Caco-2 (cell line): Measurements from ENCODE around the gene CHRNA7. TPM values are rescaled to one million over a fixed set of nuclear protein-coding genes. Genes with fewer than 3 reads are reported as not detected.

ENCODE experiments used
- BruUV-seq: library from RNA; stranded (reverse); fragments of 400-500 nt; replicated peaks from 2 replicates; lab custom pipeline; 2021; lab: Mats Ljungman, UMichigan
- CTCF ChIA-PET: fragments of 300-600 bp; sonication (Branson Sonifier 250); formaldehyde crosslinking; loops from one replicate; lab custom pipeline; 2022; ENCODE audit warnings: antibody characterized with exemption; lab: Charles Lee
- POLR2A ChIA-PET: fragments of 300-600 bp; sonication (Branson Sonifier 250); formaldehyde crosslinking; loops from one replicate; lab custom pipeline; 2022; ENCODE audit warnings: antibody characterized with exemption; lab: Charles Lee
- DNase-seq, 2 experiments: peaks; one replicate each; pipeline versions ENCODE4 v3.0.0 to v3.0.0-alpha.2; 2020 to 2022
- H3K27me3 ChIP-seq: replicated peaks from 2 replicates; pipeline ENCODE4 v1.6.0; 2011; ENCODE audit warnings: low read length; ENCODE audit not compliant: control insufficient read depth, insufficient read depth
- H3K36me3 ChIP-seq: 2 replicates; pipeline ENCODE4 v1.5.1; 2011; ENCODE audit warnings: low read length; ENCODE audit not compliant: control insufficient read depth, insufficient read depth
- H3K4me1 ChIP-seq: fragments of 250-450 bp; sonication (Bioruptor Pico); 2 replicates; pipeline ENCODE4 v1.5.1; 2020; ENCODE audit warnings: mild to moderate bottlenecking
- H3K4me3 ChIP-seq: 2 replicates; pipeline ENCODE4 v1.5.1; 2011; ENCODE audit warnings: low read depth, mild to moderate bottlenecking, control low read depth, low read length
- H3K9me3 ChIP-seq: fragments of 250-450 bp; sonication (Bioruptor Pico); 2 replicates; pipeline ENCODE4 v1.5.1; 2020; ENCODE audit warnings: mild to moderate bottlenecking, moderate library complexity
- H3K27ac Mint-ChIP-seq: one replicate; pipeline ENCODE4 v1.8.0; 2022; ENCODE audit warnings: mixed read lengths; ENCODE audit not compliant: unreplicated experiment
- H3K27me3 Mint-ChIP-seq: one replicate; pipeline ENCODE4 v1.8.0; 2022; ENCODE audit warnings: mixed read lengths; ENCODE audit not compliant: insufficient read depth, unreplicated experiment
- H3K36me3 Mint-ChIP-seq: one replicate; pipeline ENCODE4 v1.8.0; 2022; ENCODE audit warnings: mild to moderate bottlenecking, mixed read lengths; ENCODE audit not compliant: insufficient read depth, unreplicated experiment
- H3K4me1 Mint-ChIP-seq: one replicate; pipeline ENCODE4 v1.8.0; 2022; ENCODE audit warnings: low read depth, mixed read lengths; ENCODE audit not compliant: unreplicated experiment
- H3K4me3 Mint-ChIP-seq: one replicate; pipeline ENCODE4 v1.8.0; 2022; ENCODE audit warnings: mild to moderate bottlenecking, moderate library complexity, mixed read lengths; ENCODE audit not compliant: unreplicated experiment
- H3K9me3 Mint-ChIP-seq: one replicate; pipeline ENCODE4 v1.8.0; 2022; ENCODE audit warnings: mixed read lengths; ENCODE audit not compliant: unreplicated experiment
- intact Hi-C: fragments of 100-400 bp; cut with micrococcal nuclease; formaldehyde crosslinking; loops from one replicate; pipeline ENCODE4 v1.10.0; 2022; ENCODE audit not compliant: unreplicated experiment
- total RNA-seq: library from RNA; stranded (reverse); gene quantifications from 2 replicates; pipeline ENCODE4 v1.2.3, GENCODE V29; 2022
- TF ChIP-seq, protein P1 (sequence below), 2 experiments: fragments of 200-600 bp in 1 of 2; IDR thresholded peaks; 1 replicate in 1 of 2; 2 replicates in 1 of 2; pipeline versions ENCODE4 v1.5.1 to v1.8.0; 2011 to 2022; ENCODE audit warnings: antibody characterized with exemption in 1 of 2, control low read depth in 1 of 2, inconsistent platforms in 1 of 2, low read depth in 1 of 2, low read length in 1 of 2, mild to moderate bottlenecking in 1 of 2, moderate library complexity in 1 of 2; ENCODE audit not compliant: insufficient read depth in 1 of 2, severe bottlenecking in 1 of 2, unreplicated experiment in 1 of 2

The CHRNA7 gene
- total RNA-seq, 1 experiment from 2014 or later, result 0.11 TPM

DNA sequence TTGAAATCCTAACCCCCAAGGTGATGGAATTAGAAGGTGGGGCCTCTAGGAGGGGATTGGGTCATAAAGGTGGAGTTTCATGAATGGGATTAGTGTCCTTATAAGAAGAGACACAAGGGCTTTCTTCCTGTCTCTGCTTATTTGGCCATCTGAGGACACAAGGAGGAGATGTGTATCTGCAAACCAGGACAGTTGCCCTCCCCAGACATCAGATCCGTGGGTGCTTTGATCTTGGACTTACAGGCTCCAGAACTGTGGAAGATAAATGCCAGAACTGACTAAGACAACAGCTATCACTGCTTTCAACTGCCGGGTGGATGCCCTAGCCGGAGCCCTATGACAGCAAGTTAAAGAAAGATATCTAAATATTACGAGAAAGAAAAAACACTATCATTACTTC, 94.4 kb downstream of the CHRNA7 start:
- Mint-ChIP-seq H3K27me3 (peaks cover 13% of the 10 kb centered on the region), H3K27ac (no peak overlapping the region), H3K4me3 (no peak overlapping the region), H3K9me3 (no peaks in the 10 kb centered on the region), H3K36me3 (no peaks in the 10 kb centered on the region), H3K4me1 (no peaks in the 10 kb centered on the region)
- intact Hi-C loops, result no loop called here
- BruUV-seq, result no TSS peak
- Histone ChIP-seq H3K9me3 (no peaks in the 10 kb centered on the region), H3K4me3 (no peak overlapping the region), H3K4me1 (no peaks in the 10 kb centered on the region), H3K27me3 (no peaks in the 10 kb centered on the region), H3K36me3 (no peaks in the 10 kb centered on the region)
- DNase-seq, result no peak
- TF ChIP-seq, protein P1, sequence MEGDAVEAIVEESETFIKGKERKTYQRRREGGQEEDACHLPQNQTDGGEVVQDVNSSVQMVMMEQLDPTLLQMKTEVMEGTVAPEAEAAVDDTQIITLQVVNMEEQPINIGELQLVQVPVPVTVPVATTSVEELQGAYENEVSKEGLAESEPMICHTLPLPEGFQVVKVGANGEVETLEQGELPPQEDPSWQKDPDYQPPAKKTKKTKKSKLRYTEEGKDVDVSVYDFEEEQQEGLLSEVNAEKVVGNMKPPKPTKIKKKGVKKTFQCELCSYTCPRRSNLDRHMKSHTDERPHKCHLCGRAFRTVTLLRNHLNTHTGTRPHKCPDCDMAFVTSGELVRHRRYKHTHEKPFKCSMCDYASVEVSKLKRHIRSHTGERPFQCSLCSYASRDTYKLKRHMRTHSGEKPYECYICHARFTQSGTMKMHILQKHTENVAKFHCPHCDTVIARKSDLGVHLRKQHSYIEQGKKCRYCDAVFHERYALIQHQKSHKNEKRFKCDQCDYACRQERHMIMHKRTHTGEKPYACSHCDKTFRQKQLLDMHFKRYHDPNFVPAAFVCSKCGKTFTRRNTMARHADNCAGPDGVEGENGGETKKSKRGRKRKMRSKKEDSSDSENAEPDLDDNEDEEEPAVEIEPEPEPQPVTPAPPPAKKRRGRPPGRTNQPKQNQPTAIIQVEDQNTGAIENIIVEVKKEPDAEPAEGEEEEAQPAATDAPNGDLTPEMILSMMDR (IDR thresholded peaks at IDR 0.05; ENCODE audit: insufficient read depth in 1 of 2, low read depth in 1 of 2, low read length in 1 of 2, severe bottlenecking in 1 of 2, unreplicated experiment in 1 of 2), result no peak
- CTCF ChIA-PET, result no interaction called here
- POLR2A ChIA-PET, result no interaction called here

DNA sequence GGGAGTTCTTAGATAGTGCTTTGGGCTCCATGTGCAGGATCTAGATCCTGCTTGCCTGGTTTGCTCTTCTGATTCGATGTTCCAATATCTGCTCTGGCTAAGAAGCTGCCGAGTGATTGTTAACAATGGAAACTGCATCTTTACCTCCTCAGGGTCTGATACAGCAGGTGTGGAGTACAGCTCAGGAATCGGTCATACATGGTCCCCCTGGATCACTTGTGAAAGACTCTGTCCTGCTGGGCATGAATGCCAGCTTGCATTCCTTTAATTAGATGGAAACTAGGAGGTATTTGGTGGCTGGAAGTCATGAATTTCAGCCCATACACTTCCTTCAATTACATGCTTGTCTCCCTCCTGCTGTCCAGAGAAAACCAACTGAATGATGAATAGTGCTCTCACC, 95.3 kb downstream of the CHRNA7 start:
- Histone ChIP-seq H3K4me3 (no peak overlapping the region), H3K27me3 (no peaks in the 10 kb centered on the region), H3K9me3 (no peaks in the 10 kb centered on the region), H3K36me3 (no peaks in the 10 kb centered on the region), H3K4me1 (no peaks in the 10 kb centered on the region)
- H3K4me3 Mint-ChIP-seq, result no peak overlapping the region
- H3K4me1 Mint-ChIP-seq, result no peaks in the 10 kb centered on the region
- no peak overlapping the region for H3K27ac Mint-ChIP-seq
- H3K36me3 Mint-ChIP-seq, result no peaks in the 10 kb centered on the region
- intact Hi-C loops, result no loop called here
- BruUV-seq, result no TSS peak
- H3K9me3 Mint-ChIP-seq, result no peaks in the 10 kb centered on the region
- POLR2A ChIA-PET, result no interaction called here
- TF ChIP-seq, protein P1 (IDR thresholded peaks at IDR 0.05; ENCODE audit: insufficient read depth in 1 of 2, low read depth in 1 of 2, low read length in 1 of 2, severe bottlenecking in 1 of 2, unreplicated experiment in 1 of 2), result no peak
- CTCF ChIA-PET, result no interaction called here
- H3K27me3 Mint-ChIP-seq, result peaks cover 11% of the 10 kb centered on the region
- DNase-seq, result no peak

DNA sequence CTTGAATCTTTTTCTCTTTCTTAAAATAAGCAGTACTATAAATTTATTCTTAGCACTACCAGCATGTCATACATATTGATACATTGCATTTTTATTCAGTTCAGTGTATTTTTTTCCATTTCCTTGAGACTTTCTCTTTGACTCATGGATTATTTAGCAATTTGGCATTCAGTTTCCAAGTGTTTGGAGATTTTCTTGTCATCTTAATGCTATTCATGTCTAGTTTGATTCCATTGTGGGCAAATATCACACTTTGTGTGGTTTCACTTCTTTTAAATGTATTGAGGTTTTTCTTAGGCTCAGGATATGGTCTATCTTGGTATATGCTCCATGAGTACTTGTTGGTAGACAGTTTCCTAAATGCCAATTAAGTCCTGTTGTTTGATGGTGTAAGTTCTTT, 99.5 kb downstream of the CHRNA7 start:
- intact Hi-C loops, result no loop called here
- DNase-seq, result no peak
- no peak overlapping the region for H3K4me3 Mint-ChIP-seq
- Histone ChIP-seq H3K27me3 (no peaks in the 10 kb centered on the region), H3K9me3 (no peaks in the 10 kb centered on the region), H3K4me1 (no peaks in the 10 kb centered on the region), H3K36me3 (no peaks in the 10 kb centered on the region), H3K4me3 (no peak overlapping the region)
- no peaks in the 10 kb centered on the region for H3K36me3 Mint-ChIP-seq
- no peaks in the 10 kb centered on the region for H3K4me1 Mint-ChIP-seq
- ChIA-PET POLR2A (no interaction called here), CTCF (no interaction called here)
- no peak overlapping the region for H3K27ac Mint-ChIP-seq
- TF ChIP-seq, protein P1 (IDR thresholded peaks at IDR 0.05; ENCODE audit: insufficient read depth in 1 of 2, low read depth in 1 of 2, low read length in 1 of 2, severe bottlenecking in 1 of 2, unreplicated experiment in 1 of 2), result no peak
- no peaks in the 10 kb centered on the region for H3K9me3 Mint-ChIP-seq
- no TSS peak for BruUV-seq
- H3K27me3 Mint-ChIP-seq, result peaks cover 8% of the 10 kb centered on the region
